NOMO-1 (cell line): ENCODE data around the gene NUDT6.
"Not testable (repeated sequence)": the region's sequence is repeated elsewhere in the genome, so short reads cannot be mapped to it uniquely, and the experiment has no call there.

Experiments used
- DNase-seq, 2 experiments: peaks; one replicate each; lab custom pipeline; 2025; ENCODE audit not compliant: unreplicated experiment in 2 of 2; lab: John Stamatoyannopoulos, UW

The NUDT6 gene

GRCh38 chr4:122921971-122922876 lies at the start of gene NUDT6:
Gene NUDT6, minus strand, starts transcription at chr4:122922597. Its CDS starts 25 bp downstream, at chr4:122922572.
- peak; percentile 32 to 66 for DNase-seq

GRCh38 chr4:122968227-122968812 lies 45.9 kb upstream of the NUDT6 start:
- no peak for DNase-seq

GRCh38 chr4:122967231-122967630 lies 44.8 kb upstream of the NUDT6 start:
- no peak for DNase-seq

GRCh38 chr4:122966201-122966600 lies 43.8 kb upstream of the NUDT6 start:
- DNase-seq = no peak

- DNase-seq = peak in 1 of 2 experiments; percentile 51
These were observed 40.8 kb upstream of the NUDT6 start for GRCh38 chr4:122963216-122963615.

- DNase-seq = no peak
These were observed 38.2 kb upstream of the NUDT6 start for GRCh38 chr4:122960611-122961000.

- DNase-seq = no peak
These were observed 37.7 kb upstream of the NUDT6 start for GRCh38 chr4:122959981-122960610.

GRCh38 chr4:122959441-122959840 lies 37.0 kb upstream of the NUDT6 start:
- DNase-seq = no peak

GRCh38 chr4:122958505-122958904 lies 36.1 kb upstream of the NUDT6 start:
- DNase-seq = no peak

GRCh38 chr4:122953924-122954323 lies 31.5 kb upstream of the NUDT6 start:
- DNase-seq = no peak

- DNase-seq = no peak
These were observed 29.6 kb upstream of the NUDT6 start for GRCh38 chr4:122952028-122952427.

GRCh38 chr4:122948671-122949070 lies 26.3 kb upstream of the NUDT6 start:
- no peak for DNase-seq

- DNase-seq = no peak
These were observed 23.7 kb upstream of the NUDT6 start for GRCh38 chr4:122946142-122946541.

- DNase-seq = not testable (repeated sequence)
These were observed 22.7 kb upstream of the NUDT6 start for GRCh38 chr4:122945136-122945535.

GRCh38 chr4:122932763-122933162 lies 10.4 kb upstream of the NUDT6 start:
- no peak for DNase-seq

- peak in 1 of 2 experiments; percentile 38 for DNase-seq
These were observed 8.5 kb upstream of the NUDT6 start for GRCh38 chr4:122930862-122931261.

GRCh38 chr4:122928930-122929329 lies 6.5 kb upstream of the NUDT6 start:
- no peak for DNase-seq

GRCh38 chr4:122922877-122923511 lies 597 bp upstream of the NUDT6 start:
- peak; percentile 81 to 88 for DNase-seq

- DNase-seq = no peak
These were observed 1.1 kb downstream of the NUDT6 start for GRCh38 chr4:122921300-122921699.

- DNase-seq = no peak
These were observed 1.9 kb downstream of the NUDT6 start for GRCh38 chr4:122920473-122920872.

GRCh38 chr4:122917731-122918130 lies 4.7 kb downstream of the NUDT6 start:
- DNase-seq = no peak
